VCaP (cell line): Measurements from ENCODE around the gene NOXO1.
"Not testable (repeated sequence)": the region's sequence is repeated elsewhere in the genome, so short reads cannot be mapped to it uniquely, and the experiment has no call there.

Experiments used
- H3K27ac ChIP-seq: fragments of 450-650 bp; 2 replicates; pipeline ENCODE4 v1.5.1; 2017
- CTCF ChIP-seq: fragments of 450-650 bp; conservative IDR thresholded peaks from 2 replicates; pipeline ENCODE4 v1.5.1; 2017; ENCODE audit warnings: mild to moderate bottlenecking, moderate library complexity

The NOXO1 gene

DNA sequence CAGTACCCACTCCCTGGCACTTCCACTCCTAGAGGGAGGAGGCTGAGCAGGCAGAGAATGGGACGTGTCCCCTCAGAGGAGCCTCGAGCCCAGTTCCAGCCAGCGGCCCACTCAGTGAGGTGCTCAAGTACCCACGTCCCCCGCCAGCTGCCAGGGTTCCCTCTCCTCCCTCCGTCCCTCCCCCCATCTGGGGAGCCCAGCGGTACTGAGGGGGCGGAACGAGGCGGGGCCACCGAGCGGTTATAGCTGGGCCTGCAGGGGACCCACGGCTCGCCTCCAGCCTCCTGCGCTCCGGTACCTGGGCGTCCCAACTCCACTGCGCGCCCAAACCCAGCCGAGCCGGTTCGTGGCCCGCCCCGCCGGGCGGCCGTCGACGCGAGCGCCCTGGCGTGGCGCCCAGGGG, 38.2 kb upstream of the NOXO1 start, which contains the start of gene NPW:
Gene NPW (plus strand): TSS at position 268 of the 403 bp plus-strand sequence.
- TF ChIP-seq CTCF: no peak
- H3K27ac ChIP-seq: peak within 1 kb of the TSS; percentile 4; the same call in 1 of the 2 replicates

- no peak overlapping the region for H3K27ac ChIP-seq
- TF ChIP-seq CTCF: no peak; the same call in 1 of the 2 replicates
These were observed 35.2 kb upstream of the NOXO1 start for GRCh38 chr16:2016407-2016922.

DNA sequence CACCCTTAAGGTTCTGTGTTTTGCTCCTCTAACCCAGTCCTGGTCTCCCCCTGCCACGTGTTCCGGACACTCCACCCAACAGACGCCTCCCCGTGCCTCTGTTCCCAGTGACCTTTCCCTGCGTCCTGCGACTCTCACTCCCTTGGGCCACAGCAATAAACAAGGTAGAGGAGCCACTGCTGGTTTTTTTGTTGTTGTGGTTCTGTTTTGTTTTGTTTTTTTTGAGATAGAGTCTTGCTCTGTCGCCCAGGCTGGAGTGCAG, 34.6 kb upstream of the NOXO1 start:
- TF ChIP-seq CTCF: no peak
- H3K27ac ChIP-seq: no peak overlapping the region

DNA sequence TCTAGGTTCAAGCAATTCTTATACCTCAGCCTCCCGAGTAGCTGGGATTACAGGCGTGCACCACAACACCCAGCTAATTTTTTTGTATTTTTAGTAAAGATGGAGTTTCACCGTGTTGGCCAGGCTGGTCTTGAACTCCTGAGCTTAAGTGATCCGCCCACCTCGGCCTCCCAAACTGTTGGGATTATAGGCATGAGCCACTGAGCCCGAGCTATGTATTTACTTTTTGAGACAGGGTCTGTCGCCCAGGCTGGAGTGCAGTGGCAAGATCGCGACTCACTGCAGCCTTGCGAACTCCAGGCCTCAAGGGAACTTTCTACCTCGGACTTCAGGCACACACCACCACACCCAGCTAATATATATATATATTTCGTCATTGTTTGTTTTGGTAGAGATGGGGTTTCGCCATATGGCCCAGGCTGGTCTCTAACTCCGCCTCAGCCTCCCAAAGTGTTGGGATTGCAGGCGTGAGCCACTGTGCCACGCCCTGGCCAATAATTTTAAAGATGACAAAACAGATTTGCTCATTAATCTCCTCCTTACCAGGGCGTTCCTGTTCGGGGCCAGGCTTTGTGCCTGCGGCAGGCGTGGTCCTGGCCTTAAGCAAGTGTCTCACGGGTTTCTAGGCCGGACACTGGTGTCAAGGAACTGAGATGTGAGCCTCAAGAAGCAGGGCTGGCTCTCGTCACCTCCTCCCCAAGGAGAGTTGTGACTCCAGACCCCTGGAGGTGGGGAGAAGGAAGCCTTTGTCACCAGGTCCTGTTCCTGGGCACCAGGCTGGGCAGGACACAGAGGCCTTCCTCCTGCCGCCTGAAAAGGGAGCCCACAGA, 34.1 kb upstream of the NOXO1 start:
- H3K27ac ChIP-seq: no peak overlapping the region
- TF ChIP-seq CTCF: no peak

- no peak for TF ChIP-seq CTCF
- H3K27ac ChIP-seq: no peak overlapping the region
These were observed 32.3 kb upstream of the NOXO1 start for GRCh38 chr16:2013527-2013926.

DNA sequence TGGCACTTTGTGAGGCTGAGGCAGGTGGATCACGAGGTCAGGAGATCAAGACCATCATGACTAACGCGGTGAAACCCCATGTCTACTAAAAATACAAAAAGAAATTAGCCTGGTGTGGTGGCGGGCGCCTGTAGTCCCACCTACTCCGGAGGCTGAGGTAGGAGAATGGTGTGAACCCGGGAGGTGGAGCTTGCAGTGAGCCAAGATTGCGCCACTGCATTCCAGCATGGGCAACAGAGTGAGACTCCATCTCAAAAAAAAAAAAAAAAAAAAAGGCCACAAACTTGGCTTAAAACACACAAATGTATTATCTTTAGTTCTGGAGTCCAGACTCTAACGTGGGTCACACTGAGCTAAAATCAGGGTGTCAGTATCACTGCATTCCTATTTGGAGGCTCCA, 30.5 kb upstream of the NOXO1 start:
- H3K27ac ChIP-seq: not testable (repeated sequence)

- peak within 1 kb of the TSS; percentile 80 for H3K27ac ChIP-seq
These were observed 28.7 kb upstream of the NOXO1 start, which contains the start of gene ZNF598 for GRCh38 chr16:2009791-2010510. Gene ZNF598 (minus strand): TSS chr16:2009821.

More at GRCh38 chr16:2009791-2010510, 28.7 kb upstream of the NOXO1 start, which contains the start of gene ZNF598:
- TF ChIP-seq CTCF: no peak
